Osteocyte (in vitro differentiated cells): ENCODE results near the gene ARRB2. TPM values are rescaled to one million over a fixed set of nuclear protein-coding genes. Genes with fewer than 3 reads are reported as not detected.

ENCODE experiments used
- DNase-seq: peaks from one replicate; pipeline ENCODE4 v3.0.0; 2021; ENCODE audit warnings: mixed read lengths; ENCODE audit not compliant: unreplicated experiment; ENCODE audit errors: extremely low spot score
- H3K27ac Mint-ChIP-seq: one replicate; pipeline ENCODE4 v1.8.0; 2021; ENCODE audit warnings: mild to moderate bottlenecking, mixed read lengths; ENCODE audit not compliant: unreplicated experiment
- H3K27me3 Mint-ChIP-seq: one replicate; pipeline ENCODE4 v1.8.0; 2021; ENCODE audit warnings: mixed read lengths; ENCODE audit not compliant: unreplicated experiment
- H3K36me3 Mint-ChIP-seq: one replicate; pipeline ENCODE4 v1.8.0; 2021; ENCODE audit warnings: mixed read lengths; ENCODE audit not compliant: unreplicated experiment
- H3K4me1 Mint-ChIP-seq: one replicate; pipeline ENCODE4 v1.8.0; 2021; ENCODE audit warnings: mixed read lengths; ENCODE audit not compliant: unreplicated experiment
- H3K4me3 Mint-ChIP-seq: one replicate; pipeline ENCODE4 v1.8.0; 2021; ENCODE audit warnings: mild to moderate bottlenecking, moderate library complexity, mixed read lengths; ENCODE audit not compliant: unreplicated experiment
- H3K9me3 Mint-ChIP-seq: one replicate; pipeline ENCODE4 v1.8.0; 2021; ENCODE audit warnings: mixed read lengths; ENCODE audit not compliant: unreplicated experiment
- CTCF ChIP-seq: fragments of 200-600 bp; sonication (generic); IDR thresholded peaks from 2 replicates; pipeline ENCODE4 v1.5.0; 2021; ENCODE audit warnings: antibody characterized with exemption, mild to moderate bottlenecking, moderate library complexity
- total RNA-seq: library from RNA; stranded (reverse); gene quantifications from 2 replicates; pipeline ENCODE4 v1.2.1, GENCODE V29; 2021

The ARRB2 gene
- total RNA-seq, 1 donor from 2014 or later = 23.6 TPM

DNA sequence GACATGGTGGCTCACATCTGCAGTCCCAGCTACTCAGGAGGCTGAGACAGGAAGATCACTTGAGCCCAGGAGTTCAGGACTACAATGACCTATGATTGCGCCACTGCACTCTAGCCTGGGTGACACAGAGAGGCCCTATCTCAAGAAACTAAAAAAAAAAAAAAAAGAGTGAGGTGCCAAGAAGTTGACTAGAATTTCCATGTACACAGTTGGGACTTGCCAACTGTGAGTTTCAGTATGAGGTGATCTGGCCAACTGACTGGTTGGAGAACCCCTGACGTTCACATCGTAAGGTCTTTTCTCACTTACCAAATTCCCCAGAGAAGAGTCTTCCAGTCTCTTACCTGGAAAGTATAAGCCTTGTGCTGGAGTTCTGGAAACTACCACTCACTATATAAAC lies 17.7 kb downstream of the ARRB2 start:
- Mint-ChIP-seq H3K36me3 (peaks cover 1% of the 10 kb centered on the region), H3K27ac (no peak overlapping the region), H3K27me3 (peaks cover 13% of the 10 kb centered on the region), H3K4me1 (peaks cover 14% of the 10 kb centered on the region), H3K9me3 (no peaks in the 10 kb centered on the region), H3K4me3 (no peak overlapping the region)
- no peak for TF ChIP-seq CTCF
- no peak for DNase-seq

- peaks cover 6% of the 10 kb centered on the region for H3K36me3 Mint-ChIP-seq
- no peak for DNase-seq
- no peaks in the 10 kb centered on the region for H3K9me3 Mint-ChIP-seq
- TF ChIP-seq CTCF = no peak
- H3K4me1 Mint-ChIP-seq = peaks cover 14% of the 10 kb centered on the region
- no peak overlapping the region for H3K27ac Mint-ChIP-seq
- H3K27me3 Mint-ChIP-seq = peaks cover 11% of the 10 kb centered on the region
- no peak overlapping the region for H3K4me3 Mint-ChIP-seq
These were observed 22.7 kb downstream of the ARRB2 start for GRCh38 chr17:4733073-4733531.

DNA sequence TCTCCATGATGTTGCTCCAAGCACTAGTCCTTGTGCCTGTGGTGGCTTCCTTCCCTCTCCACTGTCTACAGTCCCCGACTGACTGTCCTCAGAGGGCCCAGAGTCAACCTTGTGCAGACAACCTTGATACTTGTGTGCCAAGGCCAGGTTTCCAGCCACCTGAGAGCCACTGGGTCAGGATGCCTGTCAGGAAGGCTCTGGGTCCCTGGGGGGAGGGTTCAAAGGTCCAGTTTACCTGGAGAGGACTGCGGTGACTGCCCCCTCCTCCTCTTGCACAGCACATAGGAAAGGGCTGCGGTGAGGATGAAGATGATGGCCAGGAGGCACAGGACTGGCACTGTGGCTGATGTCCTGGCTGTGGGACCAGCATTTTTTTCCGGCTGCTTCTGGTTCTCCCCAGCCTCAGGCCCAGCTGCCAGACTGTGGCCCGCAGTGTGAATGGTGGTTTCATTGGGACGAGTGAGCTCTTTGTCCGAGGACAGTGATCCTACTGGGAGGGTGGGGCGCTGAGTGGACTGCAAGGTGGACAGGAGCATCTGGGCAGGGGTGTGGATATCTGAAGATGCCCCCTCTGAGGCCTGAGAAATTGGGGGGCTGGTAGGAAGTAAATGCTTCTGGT lies 24.5 kb downstream of the ARRB2 start:
- Mint-ChIP-seq H3K27me3 (peaks cover 16% of the 10 kb centered on the region), H3K4me1 (peaks cover 24% of the 10 kb centered on the region), H3K27ac (no peak overlapping the region), H3K9me3 (no peaks in the 10 kb centered on the region), H3K36me3 (peaks cover 6% of the 10 kb centered on the region), H3K4me3 (no peak overlapping the region)
- DNase-seq = no peak
- no peak for TF ChIP-seq CTCF

GRCh38 chr17:4735876-4736651 lies 25.6 kb downstream of the ARRB2 start:
- H3K36me3 Mint-ChIP-seq = peaks cover 6% of the 10 kb centered on the region
- H3K4me1 Mint-ChIP-seq = peaks cover 22% of the 10 kb centered on the region
- no peaks in the 10 kb centered on the region for H3K9me3 Mint-ChIP-seq
- no peak for DNase-seq
- peaks cover 16% of the 10 kb centered on the region for H3K27me3 Mint-ChIP-seq
- no peak overlapping the region for H3K27ac Mint-ChIP-seq
- no peak for TF ChIP-seq CTCF
- peak overlapping the region; percentile 30 for H3K4me3 Mint-ChIP-seq
